Lower leg skin (tissue), 3 donors: ENCODE results near the gene HNRNPAB.
"Not testable (repeated sequence)": the region's sequence is repeated elsewhere in the genome, so short reads cannot be mapped to it uniquely, and the experiment has no call there.

Experiments used
- CTCF ChIP-seq, 3 donors: fragments of 450-650 bp; IDR thresholded peaks; one replicate each; pipeline ENCODE4 v1.5.1; 2016; ENCODE audit warnings: antibody characterized with exemption in 3 of 3, mild to moderate bottlenecking in 3 of 3, moderate library complexity in 2 of 3
- POLR2A ChIP-seq, 2 donors: fragments of 450-650 bp; IDR thresholded peaks; one replicate each; pipeline ENCODE4 v1.6.1; 2016 to 2017; ENCODE audit warnings: antibody characterized with exemption in 2 of 2, mild to moderate bottlenecking in 1 of 2, moderate library complexity in 1 of 2

GRCh38 chr5:178239626-178240301, 35.4 kb downstream of the HNRNPAB start:
- not testable (repeated sequence) for TF ChIP-seq POLR2A, CTCF (IDR thresholded peaks at IDR 0.05)
